GM23248 (cell line): ENCODE data around the gene STIM1. TPM values are rescaled to one million over a fixed set of nuclear protein-coding genes. Genes with fewer than 3 reads are reported as not detected.

Experiments
- DNase-seq: peaks from one replicate; pipeline ENCODE4 v3.0.0-alpha.2; 2015
- H2AFZ ChIP-seq: fragments of 200-600 bp; sonication (generic); 2 replicates; pipeline ENCODE4 v1.6.1; 2016; ENCODE audit warnings: antibody characterized with exemption
- H3F3A ChIP-seq: fragments of 200-600 bp; sonication (generic); 2 replicates; pipeline ENCODE4 v1.6.1; 2016; ENCODE audit warnings: mild to moderate bottlenecking, antibody characterized with exemption, mixed run types; ENCODE audit not compliant: insufficient read depth
- H3K27ac ChIP-seq: fragments of 200-600 bp; sonication (generic); 2 replicates; pipeline ENCODE4 v1.5.1; 2016; ENCODE audit warnings: mild to moderate bottlenecking
- H3K27me3 ChIP-seq: fragments of 200-600 bp; sonication (generic); replicated peaks from 2 replicates; pipeline ENCODE4 v1.6.1; 2016; ENCODE audit warnings: mild to moderate bottlenecking; ENCODE audit not compliant: insufficient read depth
- H3K36me3 ChIP-seq: fragments of 200-600 bp; sonication (generic); 2 replicates; pipeline ENCODE4 v1.6.1; 2016; ENCODE audit warnings: low read depth, mild to moderate bottlenecking
- H3K4me1 ChIP-seq: fragments of 200-600 bp; sonication (generic); 2 replicates; pipeline ENCODE4 v1.6.1; 2016; ENCODE audit warnings: mild to moderate bottlenecking; ENCODE audit not compliant: insufficient read depth
- H3K4me2 ChIP-seq: fragments of 200-600 bp; sonication (generic); one replicate; pipeline ENCODE4 v1.6.1; 2016; ENCODE audit warnings: mild to moderate bottlenecking; ENCODE audit not compliant: unreplicated experiment
- H3K4me3 ChIP-seq: fragments of 200-600 bp; sonication (generic); 2 replicates; pipeline ENCODE4 v1.5.1; 2016; ENCODE audit warnings: mild to moderate bottlenecking
- H3K79me2 ChIP-seq: fragments of 200-600 bp; sonication (generic); 2 replicates; pipeline ENCODE4 v1.6.1; 2016; ENCODE audit warnings: mild to moderate bottlenecking; ENCODE audit not compliant: insufficient read depth
- H3K9ac ChIP-seq: fragments of 200-600 bp; sonication (generic); 2 replicates; pipeline ENCODE4 v1.6.1; 2016; ENCODE audit warnings: mild to moderate bottlenecking
- H3K9me2 ChIP-seq: fragments of 200-600 bp; sonication (generic); 2 replicates; pipeline ENCODE4 v1.6.1; 2016; ENCODE audit warnings: mixed run types, mild to moderate bottlenecking, moderate library complexity; ENCODE audit not compliant: insufficient read depth
- H3K9me3 ChIP-seq: fragments of 200-600 bp; sonication (generic); one replicate; pipeline ENCODE4 v1.6.1; 2017; ENCODE audit warnings: low read depth
- H4K20me1 ChIP-seq: fragments of 200-600 bp; sonication (generic); 2 replicates; pipeline ENCODE4 v1.6.0; 2016; ENCODE audit not compliant: insufficient read depth
- EZH2 ChIP-seq: fragments of 200-600 bp; sonication (generic); IDR thresholded peaks from 2 replicates; pipeline ENCODE4 v1.6.1; 2018; ENCODE audit warnings: antibody characterized with exemption, mild to moderate bottlenecking; ENCODE audit not compliant: insufficient read depth, poor library complexity, severe bottlenecking
- EZH2phosphoT487 ChIP-seq: fragments of 200-600 bp; sonication (generic); IDR thresholded peaks from 2 replicates; pipeline ENCODE4 v1.6.1; 2018; ENCODE audit warnings: antibody characterized with exemption, moderate library complexity, mild to moderate bottlenecking, low read depth; ENCODE audit not compliant: insufficient read depth
- WGBS, 2 experiments: methylation state at CpG; one replicate each; pipeline ENCODE4 v1.1.6; 2015 to 2017; ENCODE audit warnings: low lambda C conversion rate in 2 of 2, low coverage in 1 of 2; ENCODE audit errors: missing lambda C conversion rate in 2 of 2; 5-methylcytosine and 5-hydroxymethylcytosine counted together
- in situ Hi-C: fragments of 300-500 bp; cut with MboI; formaldehyde crosslinking; loops from 2 replicates; pipeline ENCODE4 v1.15.0; 2020
- polyA plus RNA-seq: library from polyadenylated mRNA; unstranded; fragments of >200 nt; fragmentation: Nextera tagmentation; extraction: Ambion mirVana; gene quantifications from 2 replicates; pipeline ENCODE4 v1.2.1, GENCODE V29; 2016
- total RNA-seq: library from RNA; depleted of rRNA; stranded (reverse); fragments of >200 nt; shearing (Covaris generic); gene quantifications from 2 replicates; pipeline ENCODE4 v1.2.3, GENCODE V29; 2014

The STIM1 gene
- total and polyA plus RNA-seq, 2 experiments from 2014 or later = 22.3 to 24.6 TPM

DNA sequence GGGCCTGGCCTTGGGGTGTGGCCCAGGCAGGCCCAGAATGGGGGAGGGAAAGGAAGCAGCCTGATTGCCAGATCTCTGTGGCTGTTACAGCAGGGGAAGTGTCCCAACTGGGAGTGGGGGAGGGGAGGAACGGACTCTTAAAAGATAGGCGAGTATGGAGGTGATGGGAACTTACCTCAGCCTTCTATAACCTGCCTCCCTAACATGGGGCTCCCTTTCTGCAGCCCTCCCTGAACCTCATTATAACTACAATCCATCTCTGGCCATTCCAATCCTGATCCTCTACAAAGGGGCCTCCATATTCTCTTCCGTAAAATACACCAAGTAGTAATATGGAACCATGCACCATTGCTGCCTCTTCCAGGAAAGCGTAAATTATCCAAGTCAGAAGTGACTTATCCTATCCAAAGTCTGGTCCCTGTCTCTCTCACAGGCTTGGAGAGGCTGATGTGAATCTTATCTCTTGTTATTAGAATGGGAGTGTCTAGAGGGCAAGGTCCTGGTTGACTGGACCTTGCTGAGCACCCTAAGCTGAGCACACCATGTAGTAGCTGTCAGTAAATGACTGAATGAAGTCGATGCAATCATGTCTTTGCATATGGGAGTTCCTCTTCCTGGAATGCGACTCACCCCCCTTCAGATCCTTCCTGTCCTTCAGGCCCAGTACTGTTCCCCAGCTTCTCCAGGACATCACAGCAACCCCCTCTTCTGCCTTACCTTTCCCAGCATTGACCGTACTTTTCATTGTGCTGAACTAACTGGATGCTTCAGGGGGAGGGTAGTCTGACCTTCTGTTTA lies 20.6 kb upstream of the STIM1 start:
- Histone ChIP-seq H3K4me2 (no peak overlapping the region), H3K4me1 (peaks cover 21% of the 10 kb centered on the region), H3K9me2 (no peaks in the 10 kb centered on the region), H3F3A (peaks cover 3% of the 10 kb centered on the region; the same call in 1 of the 2 replicates), H3K9me3 (no peaks in the 10 kb centered on the region), H3K27me3 (no peaks in the 10 kb centered on the region), H2AFZ (no peak overlapping the region), H3K27ac (no peak overlapping the region), H3K36me3 (peaks cover 5% of the 10 kb centered on the region), H3K79me2 (peaks cover 100% of the 10 kb centered on the region), H3K4me3 (no peak overlapping the region), H4K20me1 (peaks cover 7% of the 10 kb centered on the region; the same call in 1 of the 2 replicates), H3K9ac (no peak overlapping the region)
- no peak for TF ChIP-seq EZH2phosphoT487
- no peak for TF ChIP-seq EZH2
- peak; percentile 27 for DNase-seq
- WGBS, 2 experiments = 95 to 100% methylated on average over 7 of the region's 7 CpGs
- in situ Hi-C loops = no loop called here

DNA sequence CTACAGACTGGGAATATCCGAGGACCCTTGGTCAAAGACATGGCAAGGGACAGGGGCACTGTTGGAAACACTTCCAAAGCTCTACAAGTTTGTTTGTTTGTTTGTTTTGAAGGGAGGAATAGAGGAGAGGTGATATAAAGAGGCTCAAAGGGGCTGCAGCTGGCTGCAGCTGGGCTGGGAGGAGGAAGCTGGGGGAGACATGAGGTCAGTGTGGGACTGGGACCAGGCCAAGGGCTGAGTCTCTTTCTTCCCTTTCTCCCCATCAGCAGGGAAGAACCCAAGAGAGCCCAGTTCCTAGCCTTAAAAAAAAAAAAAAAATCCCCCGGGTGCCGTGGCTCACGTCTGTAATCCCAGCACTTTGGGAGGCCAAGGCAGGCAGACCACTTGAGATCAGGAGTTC lies 19.7 kb upstream of the STIM1 start:
- H3K27me3 ChIP-seq = no peaks in the 10 kb centered on the region
- no peak for DNase-seq
- H3K27ac ChIP-seq = no peak overlapping the region
- peaks cover 99% of the 10 kb centered on the region for H3K79me2 ChIP-seq
- H3K4me1 ChIP-seq = peaks cover 21% of the 10 kb centered on the region
- H3F3A ChIP-seq = no peaks in the 10 kb centered on the region
- H2AFZ ChIP-seq = no peak overlapping the region
- no peaks in the 10 kb centered on the region for H3K9me3 ChIP-seq
- H3K9ac ChIP-seq = no peak overlapping the region
- in situ Hi-C loops = no loop called here
- H4K20me1 ChIP-seq = peaks cover 7% of the 10 kb centered on the region; the same call in 1 of the 2 replicates
- H3K4me2 ChIP-seq = no peak overlapping the region
- 98 to 100% methylated on average over 4 of the region's 4 CpGs for WGBS, 2 experiments
- no peaks in the 10 kb centered on the region for H3K9me2 ChIP-seq
- H3K4me3 ChIP-seq = no peak overlapping the region
- TF ChIP-seq EZH2 = no peak
- no peak for TF ChIP-seq EZH2phosphoT487
- no peaks in the 10 kb centered on the region for H3K36me3 ChIP-seq

DNA sequence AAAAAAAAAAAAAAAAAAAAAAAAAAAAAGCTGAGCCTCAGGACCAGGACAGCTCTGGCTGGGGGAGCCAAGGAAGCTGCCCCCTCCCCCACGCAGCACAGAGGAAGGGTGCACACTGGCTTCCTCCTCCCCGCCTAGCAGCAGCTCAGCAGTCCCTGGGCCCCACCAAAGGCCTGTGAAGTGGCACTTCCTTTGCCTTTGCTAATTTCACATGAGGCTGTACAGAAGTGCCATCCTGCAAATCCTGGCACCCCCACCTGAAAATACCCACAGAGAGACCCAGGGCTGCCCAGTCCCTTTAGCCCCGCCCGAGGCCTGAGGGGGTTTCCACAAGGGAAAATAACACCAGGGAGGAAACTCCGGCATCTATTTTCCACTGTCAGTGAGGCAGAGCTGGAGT lies 18.6 kb upstream of the STIM1 start:
- Histone ChIP-seq H3K27me3 (no peaks in the 10 kb centered on the region), H3K4me3 (no peak overlapping the region), H3K9ac (no peak overlapping the region), H3K36me3 (no peaks in the 10 kb centered on the region), H3K79me2 (peaks cover 94% of the 10 kb centered on the region), H3F3A (peaks cover 3% of the 10 kb centered on the region; the same call in 1 of the 2 replicates), H3K27ac (no peak overlapping the region), H3K4me2 (no peak overlapping the region), H3K9me3 (no peaks in the 10 kb centered on the region), H3K4me1 (peaks cover 24% of the 10 kb centered on the region), H2AFZ (no peak overlapping the region), H3K9me2 (no peaks in the 10 kb centered on the region), H4K20me1 (peaks cover 7% of the 10 kb centered on the region; the same call in 1 of the 2 replicates)
- in situ Hi-C loops = no loop called here
- no peak for DNase-seq
- 79 to 91% methylated on average over 5 of the region's 5 CpGs for WGBS, 2 experiments
- TF ChIP-seq EZH2 (no peak), EZH2phosphoT487 (no peak)

DNA sequence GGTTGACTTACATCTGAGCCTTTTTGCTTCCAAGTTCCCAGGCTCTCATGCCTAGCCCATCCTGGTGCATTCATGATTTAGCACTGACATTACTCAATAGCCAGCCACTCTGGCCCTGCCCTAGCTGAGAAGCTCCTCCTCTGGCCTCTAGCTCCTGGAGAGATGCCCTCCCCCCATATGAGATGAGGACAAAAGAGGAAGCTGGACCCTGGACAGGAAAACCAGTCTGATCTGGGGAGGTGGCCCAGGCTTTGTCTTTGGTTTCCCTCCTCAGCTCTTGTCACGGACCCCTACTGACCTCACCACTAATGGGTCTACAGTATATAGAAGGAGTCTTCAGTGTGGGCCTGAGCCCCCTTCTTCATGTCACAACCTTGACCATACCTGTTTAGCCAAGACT lies 17.7 kb upstream of the STIM1 start:
- Histone ChIP-seq H3K9me3 (no peaks in the 10 kb centered on the region), H3K9me2 (no peaks in the 10 kb centered on the region), H3K27me3 (no peaks in the 10 kb centered on the region), H3K4me3 (no peak overlapping the region), H3K36me3 (no peaks in the 10 kb centered on the region), H3K27ac (no peak overlapping the region), H3K79me2 (peaks cover 90% of the 10 kb centered on the region), H3F3A (peaks cover 5% of the 10 kb centered on the region; the same call in 1 of the 2 replicates), H4K20me1 (peaks cover 7% of the 10 kb centered on the region; the same call in 1 of the 2 replicates), H3K4me2 (no peak overlapping the region), H3K4me1 (peaks cover 27% of the 10 kb centered on the region), H3K9ac (no peak overlapping the region), H2AFZ (no peak overlapping the region)
- in situ Hi-C loops = no loop called here
- peak; percentile 50 for DNase-seq
- 100% methylated on average over 1 of the region's 1 CpG for WGBS, 2 experiments
- TF ChIP-seq EZH2phosphoT487 = no peak
- no peak for TF ChIP-seq EZH2
